Measurements from ENCODE around the gene OPHN1.
"Not testable (repeated sequence)": the region's sequence is repeated elsewhere in the genome, so short reads cannot be mapped to it uniquely, and the experiment has no call there.

The OPHN1 gene

DNA sequence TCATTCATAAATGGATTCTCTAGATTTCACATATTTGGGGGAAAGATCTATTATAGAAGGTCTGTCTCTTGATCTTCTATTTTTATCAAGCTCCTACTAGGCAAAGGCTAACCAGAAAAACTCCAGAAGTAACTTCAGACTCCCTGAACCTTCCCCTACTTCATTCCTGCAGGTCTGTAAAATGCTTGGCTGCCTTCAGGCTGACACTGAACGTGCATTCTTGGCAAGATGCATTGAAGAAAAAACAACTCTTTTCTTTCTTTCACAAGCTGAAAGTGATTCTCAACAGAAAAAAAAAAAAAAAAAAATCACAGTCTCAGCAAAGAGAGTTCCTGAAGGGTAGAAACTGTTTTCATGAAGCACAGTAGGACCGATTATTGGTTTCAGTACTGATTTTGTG, 12.7 kb downstream of the OPHN1 start:
- no peak for DNase-seq

GRCh38 chrX:68419975-68420374, 13.3 kb downstream of the OPHN1 start:
- no peak for DNase-seq

DNA sequence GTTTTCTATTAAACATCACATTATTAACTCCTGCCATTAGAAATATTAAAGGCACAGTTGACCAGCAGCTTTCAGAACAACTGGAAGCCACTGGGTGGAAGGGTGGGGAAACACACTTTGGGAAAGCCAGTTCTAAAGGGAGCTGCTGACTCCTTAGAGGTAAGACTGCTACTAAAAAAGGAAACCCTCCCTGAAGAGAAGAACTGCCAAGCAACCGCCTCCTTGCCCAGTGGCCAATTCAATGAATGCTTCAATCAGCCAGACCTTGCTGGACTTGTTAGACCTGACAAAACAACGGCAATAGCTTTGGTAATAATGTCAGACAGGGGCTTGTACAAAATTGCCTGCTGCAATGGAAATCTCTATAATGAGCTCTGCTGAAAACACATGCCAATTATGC, 15.6 kb downstream of the OPHN1 start:
- no peak for DNase-seq

DNA sequence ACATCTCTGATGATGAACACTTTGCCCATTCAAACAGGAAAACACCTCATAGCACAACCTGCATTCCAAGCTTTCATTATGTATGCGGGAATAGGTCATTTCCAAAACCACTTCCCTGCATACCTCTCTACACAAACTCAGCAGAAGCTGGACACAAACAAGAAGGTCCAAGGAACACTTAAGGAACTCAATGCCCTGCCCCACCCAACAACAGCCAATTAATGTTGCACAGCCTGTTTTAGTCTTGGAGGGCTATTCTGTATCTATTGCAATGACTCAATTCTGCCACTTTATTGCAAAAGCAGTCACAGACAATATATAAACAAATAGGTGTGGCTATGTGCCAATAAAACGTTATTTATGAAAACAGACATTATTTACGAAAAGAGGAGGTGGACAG, 16.7 kb downstream of the OPHN1 start:
- DNase-seq: no peak

DNA sequence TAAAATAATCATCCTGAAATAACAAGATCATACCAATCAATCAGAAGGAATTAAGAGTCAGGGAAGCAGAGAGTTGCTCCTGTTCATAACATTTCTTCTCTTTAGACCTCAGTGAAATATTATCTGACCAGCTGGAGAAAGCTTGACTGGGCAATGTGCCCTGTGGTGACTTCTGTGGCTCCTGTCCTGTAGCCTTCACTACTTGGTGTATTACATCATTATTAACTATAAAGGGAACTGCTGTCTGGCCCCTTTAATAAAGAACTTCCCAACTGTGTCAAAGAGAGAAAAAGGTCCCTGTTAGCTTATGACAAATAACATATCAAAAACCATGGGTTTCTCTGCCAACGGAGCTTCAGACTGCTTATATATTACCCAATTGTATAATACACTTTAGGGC, 18.0 kb downstream of the OPHN1 start:
- DNase-seq: no peak

- no peak for DNase-seq
Measured at GRCh38 chrX:68413254-68413653, 20.0 kb downstream of the OPHN1 start.

- no peak for DNase-seq
Measured at GRCh38 chrX:68411729-68412128, 21.6 kb downstream of the OPHN1 start.

DNA sequence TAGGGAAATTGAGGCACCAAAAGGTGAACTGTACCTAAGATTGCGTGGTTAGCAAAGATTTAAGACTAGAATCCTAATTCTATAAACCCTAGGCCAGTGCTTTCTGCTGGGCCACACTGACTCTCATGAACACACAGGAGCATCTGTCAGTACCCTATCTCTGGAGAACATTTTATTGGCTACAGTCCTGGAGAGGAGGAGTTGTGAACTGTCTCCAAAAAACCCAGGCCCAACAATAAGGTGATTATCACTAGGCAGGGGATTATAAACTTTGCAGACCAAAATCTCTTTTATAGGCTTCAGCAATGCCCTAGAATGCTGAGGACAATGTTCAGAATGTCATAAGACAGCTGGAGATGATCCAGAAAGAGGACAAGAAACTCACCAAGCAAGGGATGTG, 24.1 kb downstream of the OPHN1 start:
- DNase-seq: no peak

- DNase-seq: no peak
Measured at GRCh38 chrX:68403522-68403921, 29.8 kb downstream of the OPHN1 start.

DNA sequence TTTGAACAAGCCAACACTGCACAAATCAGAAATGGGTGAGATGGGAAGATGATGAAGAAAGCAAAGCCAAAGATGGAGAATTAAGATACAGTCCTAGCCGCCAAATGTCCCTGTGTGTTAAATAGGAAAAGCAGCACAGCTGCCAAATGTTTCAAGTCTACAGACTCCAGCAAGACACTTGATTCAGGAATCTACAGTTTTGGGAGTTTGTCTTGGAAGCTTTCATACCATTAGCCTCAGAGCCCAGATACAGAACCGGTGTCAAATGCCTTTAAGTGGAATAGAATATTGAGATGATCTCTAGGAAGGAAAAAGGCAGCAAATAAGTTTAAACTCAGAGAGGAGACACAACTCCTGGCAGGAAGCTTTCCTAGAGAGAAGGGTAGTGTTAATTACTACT, 30.3 kb downstream of the OPHN1 start:
- no peak for DNase-seq

DNA sequence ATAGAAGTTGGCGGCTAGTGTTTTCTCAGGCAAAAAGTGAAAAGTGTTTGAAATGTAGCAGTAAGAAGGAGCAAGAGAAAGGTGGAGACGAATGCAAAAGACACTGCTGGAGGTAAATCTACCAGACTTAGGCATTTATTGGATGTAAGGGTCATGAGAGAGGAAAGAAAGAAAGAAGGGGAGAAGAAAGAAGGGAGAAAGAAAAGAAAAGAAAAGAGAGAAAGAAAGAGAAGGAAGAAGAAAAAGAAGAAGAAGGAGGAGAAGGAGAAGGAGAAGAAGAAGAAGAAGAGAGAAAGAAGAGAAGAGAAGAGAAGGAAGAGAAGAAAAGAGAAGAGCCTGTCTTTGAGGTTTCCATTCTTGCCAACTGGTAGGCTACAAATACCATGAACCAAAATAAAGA, 31.2 kb downstream of the OPHN1 start:
- DNase-seq: no peak

DNA sequence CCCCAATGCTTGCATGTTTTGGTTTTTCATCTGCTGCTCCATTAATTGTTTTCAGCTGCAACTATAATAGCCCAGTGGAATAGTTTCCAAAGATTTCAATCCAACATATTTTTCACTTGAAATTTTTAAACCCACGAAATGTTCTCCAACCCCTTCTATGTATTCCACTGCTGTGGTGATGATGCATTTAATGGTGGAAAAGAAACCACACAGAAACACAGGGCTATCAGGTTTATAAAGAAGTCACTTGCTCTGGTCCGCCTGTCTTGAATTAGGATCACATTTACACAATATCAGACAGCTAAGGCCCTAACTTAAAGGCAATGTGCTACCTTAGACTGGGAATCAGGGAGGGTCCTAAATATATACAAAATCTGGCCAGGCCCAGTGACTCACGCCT, 35.0 kb downstream of the OPHN1 start:
- no peak for DNase-seq

DNA sequence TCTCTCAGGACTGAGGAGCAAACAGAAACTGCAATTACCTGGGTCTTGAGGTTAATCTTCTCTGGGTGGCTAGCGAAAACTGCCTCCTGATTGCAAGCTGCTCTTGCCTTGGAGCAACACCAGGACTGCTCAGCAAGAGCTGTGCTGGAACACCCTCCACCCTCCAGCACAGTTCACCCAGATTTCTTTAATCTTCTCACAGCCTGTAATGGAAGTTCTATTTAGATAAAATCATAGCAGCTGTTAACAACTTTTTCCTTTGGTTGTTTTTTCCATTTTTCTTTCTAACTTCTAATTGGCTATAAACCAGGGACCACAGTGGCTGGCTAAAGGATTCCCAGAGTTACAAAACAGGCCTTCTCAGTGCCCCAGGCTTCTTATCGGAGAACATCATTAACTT, 36.3 kb downstream of the OPHN1 start:
- DNase-seq: no peak

DNA sequence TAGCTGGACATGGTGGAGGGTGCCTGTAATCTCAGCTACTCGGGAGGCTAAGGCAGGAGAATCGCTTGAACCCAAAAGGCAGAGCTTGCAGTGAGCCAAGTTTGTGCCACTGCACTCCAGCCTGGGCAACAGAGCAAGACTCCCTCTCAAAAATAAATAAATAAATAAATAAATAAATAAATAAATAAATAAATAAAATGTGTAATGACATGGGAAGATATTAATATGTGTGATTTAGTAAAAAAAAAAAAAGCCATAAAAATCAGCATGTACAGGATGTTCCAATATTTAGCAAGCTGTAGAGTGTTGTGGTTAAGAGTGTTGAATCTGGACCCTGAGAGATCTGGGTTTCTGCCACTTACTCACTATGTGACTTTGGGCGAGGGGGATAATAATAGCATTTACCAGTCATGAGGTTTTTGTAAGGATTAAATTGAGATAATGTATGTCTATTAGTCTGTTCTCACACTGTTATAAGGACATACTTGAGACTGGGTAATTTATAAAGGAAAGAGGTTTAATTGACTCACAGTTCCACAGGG, 43.8 kb downstream of the OPHN1 start:
- DNase-seq: not testable (repeated sequence)

DNA sequence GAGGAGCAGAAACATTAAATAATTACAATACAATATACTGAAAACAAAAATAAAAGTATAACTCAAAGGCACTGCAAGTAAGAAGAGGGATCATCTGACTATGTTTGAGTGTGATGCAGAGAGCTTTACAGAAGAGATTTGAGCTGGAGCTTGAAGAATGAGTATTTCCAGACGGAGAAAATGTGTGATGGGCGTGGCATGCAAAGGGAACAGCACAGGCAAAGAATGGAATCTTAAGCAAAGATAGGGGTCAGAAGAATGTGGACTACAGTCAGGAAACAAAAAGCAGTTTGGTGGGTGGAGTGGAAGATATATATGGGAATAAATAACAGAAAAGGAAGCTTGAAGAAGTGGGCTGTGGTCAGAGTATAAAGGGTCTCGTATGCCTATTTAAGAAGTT, 45.5 kb downstream of the OPHN1 start:
- no peak for DNase-seq

DNA sequence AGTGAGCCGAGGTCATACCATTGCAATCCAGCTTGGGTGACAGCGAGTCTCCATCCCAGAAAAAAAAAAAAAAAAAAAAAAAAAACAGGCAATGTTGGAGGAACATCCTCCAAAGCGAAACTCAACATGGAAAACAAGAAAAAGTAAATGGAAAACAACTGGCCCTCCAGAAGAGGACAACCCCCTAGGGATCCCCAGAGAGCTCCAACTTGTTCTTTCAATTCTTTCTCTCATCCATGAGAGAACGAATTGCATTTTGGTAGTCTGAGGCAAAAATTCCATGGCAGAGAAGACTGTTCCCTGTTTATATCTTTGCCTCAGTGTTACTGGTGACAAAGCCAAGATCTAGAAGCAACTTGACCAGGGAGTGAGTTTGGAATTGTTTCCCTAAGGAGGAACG, 49.8 kb downstream of the OPHN1 start:
- DNase-seq: no peak

- DNase-seq: not testable (repeated sequence)
Measured at GRCh38 chrX:68377579-68377978, 55.7 kb downstream of the OPHN1 start.

DNA sequence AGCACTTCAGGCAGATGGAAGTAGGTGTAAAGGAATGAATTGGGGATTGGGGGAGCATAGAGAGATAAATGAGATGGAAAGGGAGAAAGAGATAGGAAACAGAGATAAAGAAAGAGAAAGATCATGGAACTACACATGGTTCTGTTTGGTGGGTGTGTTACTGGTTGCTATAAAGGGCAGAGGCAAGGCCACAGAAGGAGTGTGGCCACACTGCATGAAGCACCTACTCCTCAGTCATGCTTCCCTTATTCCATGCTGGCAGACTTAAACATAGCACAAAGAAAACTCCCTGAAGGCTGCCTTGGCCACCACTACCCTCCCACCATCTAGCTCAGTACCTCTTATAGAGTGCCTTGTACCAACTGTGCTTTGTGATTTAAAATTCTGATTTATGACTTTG, 56.9 kb downstream of the OPHN1 start:
- no peak for DNase-seq

DNA sequence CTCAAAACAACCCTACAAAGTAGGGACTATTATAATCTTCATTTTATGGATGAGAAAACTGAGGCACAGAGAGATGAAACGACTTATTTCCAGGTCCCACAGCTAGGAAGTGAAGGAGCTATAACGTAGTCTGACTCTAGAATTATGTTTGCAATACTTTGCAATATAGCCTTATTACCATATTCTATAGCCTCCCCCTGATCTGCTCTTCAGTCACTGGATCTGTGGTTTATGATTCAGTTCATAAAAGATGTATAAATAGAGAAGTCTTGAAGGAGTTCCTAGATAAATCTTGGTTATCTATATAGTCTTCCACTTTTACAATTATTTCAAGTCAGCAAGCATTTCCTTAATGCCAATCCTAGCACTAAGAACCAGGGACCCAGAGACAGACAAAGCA, 57.5 kb downstream of the OPHN1 start:
- DNase-seq: no peak

- DNase-seq: no peak
Measured at GRCh38 chrX:68372665-68373064, 60.6 kb downstream of the OPHN1 start.

DNA sequence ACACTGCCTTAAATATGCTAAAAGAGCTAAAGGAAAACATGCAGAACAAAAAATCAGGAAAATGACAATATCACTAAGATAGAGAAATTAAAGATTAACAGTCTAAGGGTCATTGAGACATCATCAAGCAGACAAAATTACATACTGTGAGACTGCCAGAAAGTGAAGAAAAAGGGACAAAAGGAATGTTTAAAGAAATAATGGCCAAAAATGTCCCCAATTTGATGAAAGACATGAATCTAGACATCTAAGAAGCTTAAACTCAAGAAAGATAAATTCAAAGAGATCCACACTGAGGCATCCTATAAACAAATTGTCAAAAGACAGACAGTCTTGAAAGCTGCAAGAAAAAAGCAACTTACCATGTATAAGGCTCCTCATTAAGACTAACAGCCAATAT, 63.7 kb downstream of the OPHN1 start:
- DNase-seq: no peak

- no peak for DNase-seq
Measured at GRCh38 chrX:68365341-68365740, 68.0 kb downstream of the OPHN1 start.

DNA sequence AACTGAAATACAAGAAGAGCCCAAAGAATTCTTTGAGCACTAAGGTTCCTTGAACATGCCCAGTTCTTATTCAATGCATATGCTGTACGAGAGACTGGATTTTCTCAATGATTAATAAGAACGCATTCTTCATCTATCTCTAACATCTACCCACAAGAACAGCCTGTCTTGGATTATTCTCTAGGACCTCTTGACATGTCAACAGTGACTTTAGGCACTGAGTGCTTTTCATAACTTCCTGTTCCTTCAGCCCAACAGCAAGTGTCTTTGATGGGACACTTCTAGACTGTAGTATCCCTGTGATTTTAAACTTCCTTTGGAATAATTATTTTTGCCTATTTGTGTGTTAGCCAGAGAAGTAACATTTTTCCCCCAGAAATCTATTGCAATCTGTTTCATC, 69.3 kb downstream of the OPHN1 start:
- no peak for DNase-seq

GRCh38 chrX:68358679-68359078, 74.6 kb downstream of the OPHN1 start:
- no peak for DNase-seq

- DNase-seq: no peak
Measured at GRCh38 chrX:68355629-68355920, 77.7 kb downstream of the OPHN1 start.

Measured in stimulated activated naive CD4-positive, alpha-beta T cell treated with Interleukin-2 at 50 U/mL for 16 hours (primary cell).